Neuron (in vitro differentiated cells): ENCODE results near the gene HADHA.

Source experiments
- H2AFZ ChIP-seq: one replicate; pipeline ENCODE4 v1.6.1; 2013; ENCODE audit warnings: low read depth, mild to moderate bottlenecking, inconsistent platforms, low read length, moderate library complexity
- H3K27me3 ChIP-seq: one replicate; pipeline ENCODE4 v1.6.1; 2013; ENCODE audit warnings: low read length; ENCODE audit not compliant: insufficient read depth
- H3K36me3 ChIP-seq: one replicate; pipeline ENCODE4 v1.6.1; 2013; ENCODE audit warnings: low read length; ENCODE audit not compliant: insufficient read depth
- H3K4me1 ChIP-seq: one replicate; pipeline ENCODE4 v1.6.1; 2013; ENCODE audit warnings: low read length; ENCODE audit not compliant: insufficient read depth
- H3K4me3 ChIP-seq: 2 replicates; pipeline ENCODE4 v1.5.1; 2013; ENCODE audit warnings: mild to moderate bottlenecking, low read length, moderate library complexity
- H3K9me3 ChIP-seq: one replicate; pipeline ENCODE4 v1.6.1; 2013; ENCODE audit warnings: low read length

The HADHA gene

DNA sequence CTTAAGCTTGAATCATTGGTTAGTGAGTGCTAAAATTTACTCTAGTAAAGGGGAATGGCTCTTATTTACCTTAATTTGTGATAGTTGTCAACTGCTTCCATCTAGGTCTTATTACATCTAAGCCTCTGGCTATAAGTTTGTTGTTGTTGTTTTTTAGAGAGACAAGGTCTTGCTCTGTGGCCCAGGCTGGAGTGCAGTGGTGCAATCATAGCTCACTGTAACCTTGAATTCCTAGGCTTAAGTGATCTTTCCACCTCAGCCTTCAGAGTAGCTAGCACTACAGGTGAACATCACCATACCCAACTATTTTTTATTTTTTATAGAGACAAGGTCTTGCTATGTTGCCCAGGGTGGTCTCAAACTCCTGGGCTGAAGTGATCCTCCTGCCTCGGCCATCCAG, 6.6 kb downstream of the HADHA start:
- Histone ChIP-seq H3K27me3 (no peaks in the 10 kb centered on the region), H3K9me3 (no peaks in the 10 kb centered on the region), H3K36me3 (peaks cover 45% of the 10 kb centered on the region), H3K4me3 (no peak overlapping the region), H2AFZ (no peak overlapping the region), H3K4me1 (no peaks in the 10 kb centered on the region)

DNA sequence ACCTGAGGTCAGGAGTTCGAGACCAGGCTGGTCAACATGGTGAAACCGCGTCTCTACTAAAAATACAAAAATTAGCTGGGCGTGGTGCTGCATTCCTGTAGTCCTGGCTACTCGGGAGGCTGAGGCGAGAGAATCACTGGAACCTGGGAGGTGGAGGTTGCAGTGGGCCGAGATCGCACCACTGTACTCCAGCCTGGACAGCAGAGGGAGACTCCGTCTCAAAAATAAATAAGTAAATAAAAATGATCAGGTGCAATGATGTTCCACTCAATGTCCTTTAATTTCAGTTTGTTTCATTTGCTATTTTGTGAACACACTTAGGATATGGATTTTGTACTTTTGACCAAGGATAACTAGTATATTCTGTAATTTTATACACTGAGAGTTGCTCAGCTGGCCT, 9.3 kb downstream of the HADHA start:
- Histone ChIP-seq H3K4me1 (no peaks in the 10 kb centered on the region), H3K36me3 (peaks cover 69% of the 10 kb centered on the region), H2AFZ (no peak overlapping the region), H3K9me3 (no peaks in the 10 kb centered on the region), H3K27me3 (no peaks in the 10 kb centered on the region), H3K4me3 (no peak overlapping the region)

GRCh38 chr2:26230806-26231205, 13.6 kb downstream of the HADHA start:
- no peak overlapping the region for H3K4me3 ChIP-seq
- peaks cover 18% of the 10 kb centered on the region for H3K9me3 ChIP-seq
- H3K27me3 ChIP-seq, result no peaks in the 10 kb centered on the region
- no peaks in the 10 kb centered on the region for H3K4me1 ChIP-seq
- H3K36me3 ChIP-seq, result peaks cover 80% of the 10 kb centered on the region
- H2AFZ ChIP-seq, result no peak overlapping the region

- no peaks in the 10 kb centered on the region for H3K27me3 ChIP-seq
- H3K4me1 ChIP-seq, result no peaks in the 10 kb centered on the region
- no peak overlapping the region for H3K4me3 ChIP-seq
- no peak overlapping the region for H2AFZ ChIP-seq
- H3K36me3 ChIP-seq, result peaks cover 75% of the 10 kb centered on the region
- H3K9me3 ChIP-seq, result peaks cover 18% of the 10 kb centered on the region
Measured at GRCh38 chr2:26229595-26229994, 14.8 kb downstream of the HADHA start.

DNA sequence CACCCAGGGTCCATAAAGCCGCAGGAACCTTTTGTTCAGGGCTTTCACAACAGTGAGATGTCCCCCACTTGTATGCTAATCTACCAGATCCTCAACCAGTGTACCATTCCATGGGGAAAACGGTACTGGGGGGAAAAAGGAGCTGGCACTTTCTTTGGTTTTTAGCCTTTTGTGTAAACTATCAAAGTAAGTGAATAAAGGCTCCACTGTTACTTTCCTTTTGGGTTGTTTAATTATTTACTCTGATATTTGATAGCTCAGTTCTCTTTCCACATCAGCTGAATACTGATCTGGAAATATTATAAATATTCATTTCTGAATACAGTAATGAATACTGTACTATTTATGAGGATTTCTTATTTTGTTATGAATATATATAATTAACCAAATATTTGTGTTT, 20.3 kb downstream of the HADHA start:
- Histone ChIP-seq H3K9me3 (peaks cover 21% of the 10 kb centered on the region), H3K4me1 (no peaks in the 10 kb centered on the region), H3K27me3 (no peaks in the 10 kb centered on the region), H2AFZ (no peak overlapping the region), H3K4me3 (no peak overlapping the region), H3K36me3 (peaks cover 50% of the 10 kb centered on the region)

GRCh38 chr2:26223018-26223417, 21.4 kb downstream of the HADHA start:
- H3K4me1 ChIP-seq, result no peaks in the 10 kb centered on the region
- H3K27me3 ChIP-seq, result no peaks in the 10 kb centered on the region
- no peak overlapping the region for H3K4me3 ChIP-seq
- H3K36me3 ChIP-seq, result peaks cover 40% of the 10 kb centered on the region
- H3K9me3 ChIP-seq, result peaks cover 16% of the 10 kb centered on the region
- no peak overlapping the region for H2AFZ ChIP-seq

DNA sequence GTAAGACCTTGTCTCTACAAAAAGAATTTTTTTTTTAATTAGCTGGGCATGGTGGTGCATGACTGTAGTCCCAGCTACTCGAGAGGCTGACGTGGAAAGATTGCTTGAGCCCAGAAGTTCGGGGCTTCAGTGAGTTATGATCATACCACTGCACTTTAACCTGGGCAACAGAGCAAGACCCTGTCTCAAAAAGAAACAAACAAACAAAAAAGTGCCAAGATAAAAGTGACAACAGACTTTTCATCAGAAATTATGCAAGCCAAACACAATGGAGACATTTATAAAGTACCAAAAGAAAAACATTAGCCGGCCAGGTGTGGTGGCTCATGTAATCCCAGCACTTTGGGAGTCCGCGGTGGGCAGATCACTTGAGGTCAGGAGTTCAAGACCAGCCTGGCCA, 26.7 kb downstream of the HADHA start:
- Histone ChIP-seq H3K27me3 (no peaks in the 10 kb centered on the region), H3K9me3 (peaks cover 14% of the 10 kb centered on the region), H3K4me3 (no peak overlapping the region), H3K36me3 (peaks cover 50% of the 10 kb centered on the region), H3K4me1 (no peaks in the 10 kb centered on the region), H2AFZ (no peak overlapping the region)

GRCh38 chr2:26216587-26216986, 27.8 kb downstream of the HADHA start:
- H2AFZ ChIP-seq, result no peak overlapping the region
- peaks cover 12% of the 10 kb centered on the region for H3K9me3 ChIP-seq
- H3K4me3 ChIP-seq, result no peak overlapping the region
- H3K36me3 ChIP-seq, result peaks cover 52% of the 10 kb centered on the region
- H3K4me1 ChIP-seq, result no peaks in the 10 kb centered on the region
- H3K27me3 ChIP-seq, result no peaks in the 10 kb centered on the region

DNA sequence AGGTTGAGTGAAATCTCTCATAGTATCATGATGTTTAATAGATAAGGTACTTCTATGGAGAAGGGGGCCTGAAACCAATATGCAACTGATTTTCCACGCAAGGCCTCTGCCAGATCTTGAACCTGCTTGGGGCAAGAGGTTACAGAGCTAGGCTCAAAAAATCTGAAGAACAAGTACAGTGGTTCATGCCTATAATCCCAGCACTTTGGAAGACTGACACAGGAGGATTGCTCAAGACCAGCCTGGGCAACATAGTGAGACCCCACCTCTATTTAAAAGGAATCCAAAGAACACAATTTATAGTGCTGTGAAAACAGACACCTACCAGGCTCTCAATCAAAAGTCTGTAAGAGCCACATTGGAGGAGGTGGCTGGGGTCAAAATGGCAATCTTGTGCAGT, 28.6 kb downstream of the HADHA start:
- Histone ChIP-seq H2AFZ (no peak overlapping the region), H3K4me3 (no peak overlapping the region), H3K36me3 (peaks cover 55% of the 10 kb centered on the region), H3K27me3 (no peaks in the 10 kb centered on the region), H3K9me3 (peaks cover 12% of the 10 kb centered on the region), H3K4me1 (no peaks in the 10 kb centered on the region)

- H2AFZ ChIP-seq, result no peak overlapping the region
- no peak overlapping the region for H3K4me3 ChIP-seq
- H3K27me3 ChIP-seq, result no peaks in the 10 kb centered on the region
- H3K9me3 ChIP-seq, result peaks cover 9% of the 10 kb centered on the region
- H3K4me1 ChIP-seq, result no peaks in the 10 kb centered on the region
- H3K36me3 ChIP-seq, result peaks cover 61% of the 10 kb centered on the region
Measured at GRCh38 chr2:26214759-26215158, 29.7 kb downstream of the HADHA start.

DNA sequence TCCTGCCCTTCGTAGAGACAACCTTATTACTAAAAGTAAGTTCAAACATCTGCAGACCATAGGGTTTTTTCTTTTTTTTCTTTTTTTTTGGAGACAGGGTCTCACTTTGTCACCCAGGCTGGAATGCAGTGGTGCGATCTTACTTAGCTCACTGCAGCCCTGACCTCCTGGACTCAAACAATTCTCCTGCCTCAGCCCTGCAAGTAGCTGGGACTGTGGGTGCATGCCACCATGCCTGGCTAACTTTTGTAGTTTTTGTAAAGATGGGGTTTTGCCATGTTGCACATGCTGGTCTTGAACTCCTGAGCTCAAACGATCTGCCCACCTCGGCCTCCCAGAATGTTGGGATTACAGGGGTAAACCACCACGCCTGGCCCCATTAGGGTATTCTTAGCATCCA, 32.4 kb downstream of the HADHA start:
- Histone ChIP-seq H3K4me3 (no peak overlapping the region), H3K9me3 (peaks cover 4% of the 10 kb centered on the region), H3K36me3 (peaks cover 79% of the 10 kb centered on the region), H3K27me3 (no peaks in the 10 kb centered on the region), H2AFZ (no peak overlapping the region), H3K4me1 (no peaks in the 10 kb centered on the region)

- Histone ChIP-seq H2AFZ (no peak overlapping the region), H3K27me3 (no peaks in the 10 kb centered on the region), H3K4me3 (no peak overlapping the region), H3K36me3 (peaks cover 61% of the 10 kb centered on the region), H3K4me1 (peaks cover 4% of the 10 kb centered on the region), H3K9me3 (no peaks in the 10 kb centered on the region)
Measured at GRCh38 chr2:26203906-26204305, 40.5 kb downstream of the HADHA start.

- Histone ChIP-seq H2AFZ (no peak overlapping the region), H3K4me1 (peaks cover 4% of the 10 kb centered on the region), H3K27me3 (no peaks in the 10 kb centered on the region), H3K9me3 (no peaks in the 10 kb centered on the region), H3K4me3 (no peak overlapping the region), H3K36me3 (peaks cover 58% of the 10 kb centered on the region)
Measured at GRCh38 chr2:26202981-26203490, 41.4 kb downstream of the HADHA start.

DNA sequence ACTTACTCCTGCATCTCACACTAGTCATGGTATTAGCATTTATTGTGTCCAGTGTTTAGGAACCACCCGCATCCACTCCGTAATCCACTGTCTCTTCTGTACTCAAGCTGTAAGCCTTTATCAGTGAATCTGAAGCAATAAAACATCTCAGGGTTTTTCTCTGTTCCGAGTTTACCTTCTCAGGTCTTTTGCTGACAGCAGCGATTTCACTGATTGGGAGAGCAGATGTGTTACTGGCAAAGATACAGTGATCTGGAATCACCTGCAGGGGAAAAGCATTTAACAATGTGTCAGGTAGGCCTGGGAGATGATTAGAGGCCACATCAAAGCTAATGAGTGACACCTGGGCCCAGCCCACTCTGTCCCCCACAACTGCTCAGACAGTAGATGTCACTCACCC, 46.9 kb downstream of the HADHA start:
- Histone ChIP-seq H3K9me3 (no peaks in the 10 kb centered on the region), H3K4me3 (no peak overlapping the region), H2AFZ (no peak overlapping the region), H3K4me1 (peaks cover 3% of the 10 kb centered on the region), H3K36me3 (peaks cover 78% of the 10 kb centered on the region), H3K27me3 (no peaks in the 10 kb centered on the region)
